Measurements from ENCODE around the gene SLC25A19. TPM values are rescaled to one million over a fixed set of nuclear protein-coding genes. Genes with fewer than 3 reads are reported as not detected.

SLC25A19 gene
- total and polyA plus RNA-seq, 10 of the 15 experiments (the other 5 are each of a cell fraction or from before 2014, with no cell fraction given) = 32.9 to 91.6 (median 53.7) TPM

DNA sequence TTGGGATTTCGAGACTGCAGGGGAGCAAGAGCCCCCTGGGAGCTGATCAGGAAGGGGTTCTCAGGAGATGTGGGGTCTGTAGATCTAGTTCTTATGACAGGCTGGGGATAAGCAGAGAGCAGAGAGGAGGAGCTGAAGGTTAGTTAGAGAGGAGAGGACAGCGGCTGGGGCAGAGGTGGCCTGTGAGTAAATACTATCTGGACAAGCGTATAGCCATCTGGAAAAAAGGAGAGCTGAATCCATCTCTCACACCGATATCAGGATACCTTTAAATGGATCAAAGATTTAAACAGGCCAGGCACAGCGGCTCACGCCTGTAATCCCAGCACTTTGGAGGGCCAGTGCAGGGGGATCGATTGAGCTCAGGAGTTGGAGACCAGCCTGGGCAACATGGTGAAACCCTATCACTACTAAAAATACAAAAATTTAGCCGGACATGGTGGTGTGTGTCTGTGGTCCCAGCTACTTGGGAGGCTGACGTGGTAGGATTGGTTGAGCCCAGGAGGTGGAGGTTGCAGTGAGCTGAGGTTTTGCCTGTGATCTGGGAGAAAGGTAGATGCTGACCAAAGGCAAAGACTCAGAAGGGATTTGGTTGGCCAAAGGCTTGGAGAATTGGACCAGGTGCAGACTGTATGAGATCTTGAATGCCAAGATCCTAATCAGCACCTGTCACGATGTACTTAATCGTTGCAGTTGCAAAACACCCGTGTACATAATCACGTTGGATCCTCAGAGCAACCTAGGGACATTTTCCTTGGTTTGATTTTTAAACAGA, 18.9 kb upstream of the SLC25A19 start:
- FAIRE-seq = no peak
- ATAC-seq = no peak
- Histone ChIP-seq H3K27me3 (replicated peaks in 1 of 2; ENCODE audit: control insufficient read depth in 2 of 2, insufficient read depth in 2 of 2, low read length in 1 of 2) (no peaks in the 10 kb centered on the region), H3K4me2 (ENCODE audit: control insufficient read depth, insufficient read depth) (no peak overlapping the region), H3K36me3 (ENCODE audit: control insufficient read depth in 2 of 2, insufficient read depth in 2 of 2, low read length in 1 of 2) (no peaks in the 10 kb centered on the region), H2AFZ (ENCODE audit: control insufficient read depth, low read depth, low read length) (no peak overlapping the region), H3K79me2 (ENCODE audit: control insufficient read depth, insufficient read depth, low read length) (no peaks in the 10 kb centered on the region), H4K20me1 (ENCODE audit: control insufficient read depth, insufficient read depth) (no peaks in the 10 kb centered on the region), H3K4me3 (no peak overlapping the region), H3K4me1 (ENCODE audit: control insufficient read depth, insufficient read depth, low read length) (peaks cover 9% of the 10 kb centered on the region), H3K27ac (ENCODE audit: control insufficient read depth, insufficient read depth) (no peak overlapping the region), H3K9ac (ENCODE audit: control insufficient read depth, insufficient read depth, low read length) (no peak overlapping the region), H3K9me3 (replicated peaks; ENCODE audit: control insufficient read depth, insufficient read depth, low read length) (no peaks in the 10 kb centered on the region)
- no peak for TF ChIP-seq MYC (IDR thresholded peaks at IDR 0.05; ENCODE audit: insufficient read depth, insufficient read length, insufficient replicate concordance, low read length, severe bottlenecking)
- no peak for TF ChIP-seq GATAD2B (conservative IDR thresholded peaks at IDR 0.05; ENCODE audit: low read depth)
- no peak for TF ChIP-seq MTA2 (IDR thresholded peaks at IDR 0.05; ENCODE audit: low read depth)
- no peak for TF ChIP-seq NRF1 (conservative IDR thresholded peaks at IDR 0.05; ENCODE audit: low read depth, low read length)
- ChIA-PET CTCF (interaction anchor here (1.0 kb wide), 1 partner anchor 38 kb away, joined by 4 read pairs; no protein-coding TSS in a partner anchor), SMC1A (ENCODE audit: uncharacterized antibody, unreplicated experiment) (interaction anchor here (1.1 kb wide), 2 partner anchors 12 to 89 kb away, joined by 3 read pairs; no protein-coding TSS in a partner anchor), POLR2A (interaction anchor here (0.6 to 14.5 kb wide), 4 partner anchors 9 to 242 kb away, joined by 3 to 255 read pairs (median 7); no protein-coding TSS in a partner anchor), RAD21 (ENCODE audit: unreplicated experiment) (no interaction called here)
- no TSS peak for BruUV-seq (replicated peaks)
- DNase-seq (ENCODE audit: low read depth, low spot score) = no peak
- intact Hi-C loops (cut with micrococcal nuclease; ENCODE audit: unreplicated experiment) = no loop called here
- WGBS (ENCODE audit: insufficient coverage, insufficient replicate concordance, low lambda C conversion rate, missing lambda C conversion rate) = 89% methylated on average over 13 of the region's 13 CpGs
- in situ Hi-C loops (cut with MboI) = no loop called here

DNA sequence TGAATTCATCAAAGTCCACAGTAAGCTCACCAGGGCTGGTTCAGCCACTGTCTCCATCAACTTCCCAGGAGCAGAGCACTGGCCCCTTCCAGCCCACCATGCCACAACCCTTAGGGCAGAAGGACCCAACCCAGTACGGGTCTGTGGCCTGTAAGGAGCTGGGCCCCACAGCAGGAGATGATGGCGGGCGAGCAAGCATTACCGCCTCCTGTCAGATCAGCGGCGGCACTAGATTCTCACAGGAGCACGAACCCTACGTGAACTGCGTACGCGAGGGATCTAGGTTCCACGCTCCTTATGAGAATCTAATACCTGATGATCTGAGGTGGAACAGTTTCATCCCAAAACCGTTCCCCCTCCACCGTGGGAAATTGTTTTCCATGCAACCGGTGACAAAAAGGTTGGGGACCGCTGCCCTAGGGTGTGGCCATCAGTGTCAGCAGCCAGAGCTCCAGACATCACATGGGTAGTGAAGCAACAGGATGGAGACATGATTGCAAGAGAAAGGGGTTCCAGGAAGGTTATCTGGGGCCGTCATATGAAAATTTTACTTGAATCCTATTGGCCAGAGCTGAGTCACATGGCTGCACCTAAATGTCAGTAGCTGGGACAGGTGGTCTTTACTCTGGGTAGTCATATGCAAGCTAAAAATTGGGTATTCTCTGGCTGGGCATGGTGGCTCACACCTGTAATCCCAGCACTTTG, 12.4 kb upstream of the SLC25A19 start:
- intact Hi-C loops (cut with micrococcal nuclease; ENCODE audit: unreplicated experiment) = no loop called here
- Histone ChIP-seq H3K9me3 (replicated peaks; ENCODE audit: control insufficient read depth, insufficient read depth, low read length) (no peaks in the 10 kb centered on the region), H4K20me1 (ENCODE audit: control insufficient read depth, insufficient read depth) (no peaks in the 10 kb centered on the region), H3K4me2 (ENCODE audit: control insufficient read depth, insufficient read depth) (no peak overlapping the region), H3K36me3 (ENCODE audit: control insufficient read depth in 2 of 2, insufficient read depth in 2 of 2, low read length in 1 of 2) (no peaks in the 10 kb centered on the region), H3K27me3 (replicated peaks in 1 of 2; ENCODE audit: control insufficient read depth in 2 of 2, insufficient read depth in 2 of 2, low read length in 1 of 2) (no peaks in the 10 kb centered on the region), H3K4me3 (no peak overlapping the region), H3K79me2 (ENCODE audit: control insufficient read depth, insufficient read depth, low read length) (no peaks in the 10 kb centered on the region; the same call in 1 of the 2 replicates), H3K4me1 (ENCODE audit: control insufficient read depth, insufficient read depth, low read length) (peaks cover 20% of the 10 kb centered on the region), H3K27ac (ENCODE audit: control insufficient read depth, insufficient read depth) (no peak overlapping the region), H2AFZ (ENCODE audit: control insufficient read depth, low read depth, low read length) (no peak overlapping the region), H3K9ac (ENCODE audit: control insufficient read depth, insufficient read depth, low read length) (no peak overlapping the region)
- ChIA-PET CTCF (no interaction called here), SMC1A (ENCODE audit: uncharacterized antibody, unreplicated experiment) (interaction anchor here (13.6 kb wide), 1 partner anchor 15 kb away, joined by 243 read pairs; no protein-coding TSS in a partner anchor), POLR2A (interaction anchor here (0.5 to 14.5 kb wide), 4 partner anchors 16 to 198 kb away, joined by 4 to 255 read pairs (median 5); no protein-coding TSS in a partner anchor), RAD21 (ENCODE audit: unreplicated experiment) (interaction anchor here (1.1 kb wide), 1 partner anchor 12 kb away, joined by 3 read pairs; the partner anchor contains the start of gene SLC25A19)
- no TSS peak for BruUV-seq (replicated peaks)
- TF ChIP-seq MEF2A (IDR thresholded peaks at IDR 0.05; ENCODE audit: insufficient read depth, low read depth, low read length) = no peak
- no peak for TF ChIP-seq SMAD5 (IDR thresholded peaks at IDR 0.05; ENCODE audit: low read depth)
- no peak for TF ChIP-seq TBL1XR1 (IDR thresholded peaks at IDR 0.05; ENCODE audit: low read depth, low read length)
- DNase-seq (ENCODE audit: low read depth, low spot score) (no peak), ATAC-seq (no peak), FAIRE-seq (no peak)
- in situ Hi-C loops (cut with MboI) = no loop called here
- WGBS (ENCODE audit: insufficient coverage, insufficient replicate concordance, low lambda C conversion rate, missing lambda C conversion rate) = 91% methylated on average over 17 of the region's 17 CpGs

Measured in GM12878 (cell line).